GM21737 (cell line): ENCODE measurements around the gene FHDC1.

Experiments
- ATAC-seq: cut with Tn5 transposase; IDR thresholded peaks from one replicate; pipeline ENCODE4 v1.9.1; 2021; ENCODE audit warnings: mild to moderate bottlenecking, moderate library complexity; ENCODE audit not compliant: unreplicated experiment

FHDC1 gene

GRCh38 chr4:153002110-153002509, 66.0 kb downstream of the FHDC1 start:
- ATAC-seq, result no peak

DNA sequence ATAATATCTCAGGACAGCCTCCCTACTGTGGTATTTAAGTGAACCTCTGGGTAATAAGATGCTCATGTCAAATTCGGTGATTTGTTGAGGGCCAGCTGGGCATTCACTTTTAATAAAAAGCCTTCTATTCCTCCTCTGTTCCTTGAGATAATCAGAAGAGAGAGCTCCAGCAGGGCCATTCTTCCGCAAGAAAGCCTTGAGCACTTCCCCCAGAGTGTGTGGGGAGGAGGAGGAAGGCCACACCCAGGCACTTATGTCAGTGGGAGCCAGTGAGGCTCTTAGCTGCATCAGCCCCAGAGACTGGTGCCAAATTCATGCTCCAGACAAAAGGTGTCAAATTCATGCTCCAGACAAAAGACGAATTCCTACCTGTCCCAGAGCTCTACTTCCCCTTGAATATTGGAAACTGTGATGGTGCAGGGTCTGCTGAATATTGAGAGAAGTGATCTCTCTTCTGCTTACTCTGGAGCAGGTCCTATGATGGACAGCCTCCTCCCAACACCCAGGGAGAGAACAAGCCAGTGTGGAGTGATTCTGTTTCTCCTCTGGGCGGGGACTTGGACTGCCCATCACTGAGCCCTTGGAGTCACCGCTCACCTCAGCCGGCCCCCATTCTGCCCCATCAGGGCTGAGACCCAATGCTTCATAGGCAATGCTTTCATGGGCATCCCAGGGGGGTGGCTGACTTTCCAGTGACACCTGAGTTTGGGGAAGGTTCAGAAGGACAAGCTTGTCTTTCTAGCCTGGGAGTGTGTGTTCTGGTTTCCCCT, 68.1 kb downstream of the FHDC1 start:
- no peak for ATAC-seq

DNA sequence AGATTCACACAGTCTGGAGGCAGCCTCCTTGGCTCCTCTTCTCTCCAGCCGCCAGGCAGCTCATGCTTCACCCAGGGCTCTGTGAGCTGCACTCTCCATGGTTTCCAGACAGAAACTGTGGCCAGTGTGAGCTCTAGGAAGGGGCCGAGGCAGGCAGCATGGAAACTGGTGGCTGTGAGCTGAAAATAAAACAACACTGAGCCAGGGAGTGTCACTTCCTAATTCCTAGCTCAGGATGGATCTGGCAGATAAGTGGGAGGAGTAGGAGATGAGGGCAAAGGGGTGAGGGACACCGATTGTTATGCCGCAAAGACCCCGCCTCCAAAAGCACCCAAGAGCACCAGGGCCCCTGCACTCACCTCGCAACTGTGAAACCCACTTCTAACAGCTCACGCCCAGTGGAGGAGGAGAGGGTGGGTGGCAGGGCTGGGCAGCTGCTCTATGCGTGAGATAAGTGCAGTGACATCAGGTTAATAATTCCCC, 69.8 kb downstream of the FHDC1 start:
- ATAC-seq, result no peak

GRCh38 chr4:153008578-153009199, 72.6 kb downstream of the FHDC1 start:
- ATAC-seq, result peak; percentile 88

DNA sequence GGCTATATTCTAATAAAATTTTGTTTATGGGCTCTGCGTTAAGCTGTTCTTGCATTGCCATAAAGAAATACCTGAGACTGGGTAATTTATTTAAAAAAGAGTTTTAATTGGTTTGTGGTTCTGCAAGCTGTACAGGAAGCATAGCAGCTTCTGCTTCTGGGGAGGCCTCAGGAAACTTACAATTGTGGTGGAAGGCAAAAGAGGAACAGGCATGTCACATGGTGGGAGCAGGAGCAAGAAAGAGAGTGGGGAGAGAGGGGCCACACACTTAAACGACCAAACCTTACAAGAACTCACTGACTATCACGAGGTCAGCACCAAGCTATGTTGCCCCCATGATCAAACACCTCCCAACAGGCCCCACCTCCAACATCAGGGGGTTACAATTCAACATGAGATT, 74.0 kb downstream of the FHDC1 start:
- ATAC-seq, result no peak

- ATAC-seq, result no peak
Measured at GRCh38 chr4:153013202-153013977, 77.3 kb downstream of the FHDC1 start.

DNA sequence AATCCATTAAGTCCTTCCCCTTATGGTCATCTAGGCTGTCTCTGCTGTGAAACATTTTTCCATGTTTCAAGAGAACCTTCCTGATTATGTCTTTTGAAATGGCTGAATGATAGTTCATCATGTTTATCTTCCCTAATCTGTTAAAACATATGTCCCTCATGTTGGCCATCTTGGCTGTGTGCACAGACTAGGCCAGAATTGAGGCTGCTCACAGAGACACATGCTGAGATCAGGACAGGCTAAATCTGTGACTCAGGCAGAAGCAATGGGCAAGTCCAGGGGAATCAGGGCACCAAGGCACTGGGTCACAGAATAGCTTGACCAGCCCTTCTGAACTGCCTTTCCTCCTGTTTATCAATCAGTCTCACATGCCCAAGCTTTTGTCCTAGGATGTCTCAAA, 78.3 kb downstream of the FHDC1 start:
- no peak for ATAC-seq

GRCh38 chr4:153016592-153016991, 80.5 kb downstream of the FHDC1 start:
- ATAC-seq, result no peak

DNA sequence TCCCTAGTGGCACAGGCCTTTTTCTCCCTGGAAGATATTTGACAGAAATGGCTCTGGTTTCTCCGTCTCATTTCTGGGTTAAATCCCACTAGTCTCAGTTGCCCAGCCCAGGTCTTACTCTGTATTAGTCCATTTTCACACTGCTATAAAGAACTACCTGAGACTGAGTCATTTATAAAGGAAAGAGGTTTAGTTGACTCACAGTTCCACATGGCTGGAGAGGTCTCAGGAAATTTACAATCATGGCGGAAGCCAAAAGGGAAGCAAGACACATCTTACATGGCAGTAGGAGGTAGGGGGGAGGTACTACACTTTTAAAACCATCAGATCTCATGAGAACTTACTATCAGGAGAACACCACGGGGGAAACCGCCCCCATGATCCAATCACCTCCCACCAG, 81.9 kb downstream of the FHDC1 start:
- no peak for ATAC-seq

DNA sequence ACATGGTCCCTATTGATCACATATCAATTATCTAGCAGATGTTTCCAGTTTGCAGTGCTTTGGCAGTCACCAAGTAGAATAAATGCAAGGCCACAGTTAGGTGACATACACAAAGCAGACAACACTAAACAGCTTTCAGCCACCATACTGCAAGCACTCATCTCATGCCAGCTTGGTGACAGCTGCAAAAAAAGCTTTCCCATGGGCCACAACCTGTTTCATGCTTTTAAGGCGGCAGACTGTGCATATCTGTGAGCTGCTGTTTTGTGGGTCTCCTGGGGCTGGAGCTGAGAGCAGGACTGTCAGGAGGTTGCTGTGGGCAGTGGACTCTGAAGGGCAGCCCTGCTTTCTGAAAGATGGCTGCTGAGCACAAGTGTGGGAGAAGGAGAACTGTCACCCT, 82.6 kb downstream of the FHDC1 start:
- no peak for ATAC-seq

DNA sequence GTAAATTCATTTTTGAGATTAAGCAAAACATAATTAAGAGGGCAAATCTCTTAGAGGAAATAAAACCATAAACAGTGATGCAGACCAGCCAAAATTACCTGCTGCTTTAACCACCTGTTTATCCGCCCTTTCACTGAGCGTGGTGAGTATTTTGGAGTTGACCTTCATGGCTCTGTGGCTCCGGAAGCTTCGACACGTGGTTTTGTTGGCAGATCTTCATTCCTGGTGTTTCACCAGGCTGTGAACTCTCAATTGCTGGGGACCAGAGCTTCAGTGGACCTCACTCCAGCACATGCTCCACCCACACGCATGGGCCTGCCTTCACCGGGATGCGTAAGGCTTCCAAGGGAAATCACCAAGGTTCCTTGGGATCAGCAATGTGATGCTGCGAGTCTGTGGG, 83.8 kb downstream of the FHDC1 start:
- no peak for ATAC-seq

DNA sequence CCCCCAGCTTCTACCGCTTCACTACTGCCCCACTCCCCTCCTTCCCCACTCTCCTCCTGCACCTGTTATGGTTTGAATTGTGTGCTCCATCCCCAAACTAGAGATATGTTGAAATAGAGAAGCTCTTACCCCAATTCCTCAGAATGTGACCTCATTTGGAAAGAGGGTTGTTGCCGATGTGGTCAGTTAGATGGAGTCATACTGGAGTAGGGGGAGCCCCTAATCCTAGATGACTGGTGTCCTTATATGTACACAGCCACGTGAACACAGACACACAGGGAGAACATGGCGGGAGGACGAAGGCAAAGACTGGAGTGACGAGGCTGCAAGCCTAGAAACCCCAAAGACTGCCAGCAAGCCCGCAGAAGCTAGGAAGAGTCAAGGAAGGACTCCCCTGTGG, 84.3 kb downstream of the FHDC1 start:
- ATAC-seq, result no peak

DNA sequence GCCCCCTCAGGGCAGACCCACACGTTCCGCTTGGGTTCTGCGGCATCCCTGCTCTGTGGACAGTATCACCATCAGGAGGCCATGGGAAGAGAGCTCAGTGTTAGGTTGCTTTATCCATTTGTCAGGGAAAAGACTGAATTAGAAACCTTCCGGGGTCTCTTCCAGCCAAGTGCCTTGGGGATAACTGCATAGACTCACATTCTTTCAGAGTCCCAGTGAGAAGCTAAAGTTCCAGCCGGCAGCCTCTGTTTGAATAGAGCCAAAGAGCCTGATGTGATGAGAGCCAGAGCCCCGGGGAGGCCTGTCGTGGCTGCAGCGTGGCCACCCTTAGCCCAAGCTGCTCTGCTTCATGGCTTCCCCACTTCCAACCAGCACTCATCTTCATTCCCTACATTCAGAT, 85.2 kb downstream of the FHDC1 start:
- ATAC-seq, result no peak

- ATAC-seq, result no peak
Measured at GRCh38 chr4:153022241-153022715, 86.2 kb downstream of the FHDC1 start.

- no peak for ATAC-seq
Measured at GRCh38 chr4:153023139-153023538, 87.0 kb downstream of the FHDC1 start.

DNA sequence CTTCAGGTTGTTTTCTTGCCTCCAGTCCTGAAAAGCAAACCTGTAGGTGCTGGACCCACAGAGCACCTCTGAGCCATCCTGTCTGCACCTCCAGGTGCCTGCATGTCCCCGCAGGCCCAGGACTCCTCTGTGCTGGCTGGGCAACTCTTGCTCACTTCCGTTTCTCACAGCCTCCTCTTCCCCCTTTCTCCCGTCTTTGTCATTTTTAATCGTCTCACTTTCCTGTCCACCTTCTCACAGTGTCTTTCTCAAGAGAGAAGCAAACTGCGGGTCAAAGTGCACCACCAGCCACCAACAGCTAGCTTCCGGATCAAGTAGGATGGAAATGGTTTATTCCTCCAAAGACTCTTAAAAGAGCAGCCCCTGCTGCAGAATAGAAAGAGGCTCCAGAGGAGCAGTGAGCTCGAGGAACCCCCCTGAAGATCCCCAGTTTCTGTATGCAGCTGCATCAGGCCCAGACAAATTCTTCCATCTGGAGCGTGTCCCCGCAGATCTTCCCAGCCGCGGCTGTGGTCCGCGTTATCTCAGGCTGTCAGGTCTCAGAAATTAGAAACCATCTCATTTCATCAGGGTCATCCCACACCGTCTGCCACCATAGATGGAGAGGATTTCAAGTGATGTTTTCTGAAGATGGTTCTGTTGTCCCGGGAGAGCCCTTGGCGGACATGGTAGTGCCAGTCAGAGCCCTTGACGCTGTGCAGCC, 87.7 kb downstream of the FHDC1 start:
- ATAC-seq, result no peak

DNA sequence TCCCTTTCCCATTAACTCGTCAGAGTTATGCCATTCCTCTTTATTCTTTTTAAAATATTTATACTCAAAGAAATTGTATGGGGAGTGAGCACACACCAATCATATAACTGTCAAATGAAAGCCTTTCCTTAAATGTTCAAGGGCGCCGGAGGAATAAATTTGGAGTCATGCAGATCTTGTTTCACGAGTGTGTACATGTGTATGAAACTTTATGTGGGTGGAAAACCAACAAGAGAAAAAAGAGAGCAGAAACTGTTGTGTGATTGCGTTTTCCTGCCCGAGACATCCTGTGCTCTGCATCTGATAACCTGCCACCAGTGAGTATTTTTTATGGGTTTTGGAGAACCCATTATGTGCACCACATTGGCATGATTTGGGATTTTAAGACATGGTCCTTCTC, 88.3 kb downstream of the FHDC1 start:
- no peak for ATAC-seq

DNA sequence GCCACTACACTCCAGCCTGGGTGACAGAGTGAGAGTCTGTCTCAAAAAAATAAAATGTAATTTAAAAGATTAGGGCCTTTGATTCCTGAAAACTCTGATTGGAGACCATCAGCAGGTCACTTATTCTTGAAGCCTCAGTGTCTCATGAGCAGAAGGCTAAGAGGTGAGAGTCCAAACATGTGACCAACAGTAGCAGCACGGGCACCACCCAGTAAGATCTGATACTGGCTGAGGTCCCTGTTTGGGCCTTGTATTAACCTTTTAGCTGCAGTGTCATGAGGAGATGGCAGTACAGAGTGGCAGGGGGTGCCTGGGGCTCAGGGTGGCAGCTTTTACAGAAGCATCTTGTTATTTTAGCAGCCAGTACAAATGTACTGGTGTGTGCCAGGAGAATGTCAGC, 89.3 kb downstream of the FHDC1 start:
- ATAC-seq, result no peak

DNA sequence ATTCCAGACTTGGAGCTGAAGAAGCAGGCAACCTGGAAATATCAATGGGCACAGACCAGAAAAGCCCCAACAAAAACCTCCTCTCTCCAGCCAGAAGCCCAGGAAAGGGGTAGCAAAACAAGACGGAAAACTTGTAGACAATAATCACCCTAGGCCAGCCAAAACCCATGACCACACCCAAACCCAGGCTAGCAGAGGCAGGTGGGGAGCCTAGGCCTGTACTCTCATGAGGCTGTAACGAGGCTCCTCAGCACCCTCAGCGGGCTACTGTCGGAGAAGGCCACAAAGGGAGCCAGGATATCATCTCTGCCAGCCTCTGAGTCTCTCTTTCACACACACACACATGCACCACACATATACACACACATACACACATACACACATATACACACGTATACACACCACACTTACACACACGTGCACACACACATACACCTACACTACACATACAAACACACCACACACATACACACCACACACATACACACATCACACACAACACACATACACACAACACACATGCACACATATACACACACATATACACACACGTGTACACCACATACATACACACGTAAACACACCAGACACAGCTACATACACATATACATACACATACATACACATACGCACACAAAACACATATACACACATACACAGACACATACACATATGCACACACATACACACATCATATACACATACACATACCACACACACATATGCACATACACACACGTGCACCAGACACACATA, 90.6 kb downstream of the FHDC1 start:
- ATAC-seq, result no peak

DNA sequence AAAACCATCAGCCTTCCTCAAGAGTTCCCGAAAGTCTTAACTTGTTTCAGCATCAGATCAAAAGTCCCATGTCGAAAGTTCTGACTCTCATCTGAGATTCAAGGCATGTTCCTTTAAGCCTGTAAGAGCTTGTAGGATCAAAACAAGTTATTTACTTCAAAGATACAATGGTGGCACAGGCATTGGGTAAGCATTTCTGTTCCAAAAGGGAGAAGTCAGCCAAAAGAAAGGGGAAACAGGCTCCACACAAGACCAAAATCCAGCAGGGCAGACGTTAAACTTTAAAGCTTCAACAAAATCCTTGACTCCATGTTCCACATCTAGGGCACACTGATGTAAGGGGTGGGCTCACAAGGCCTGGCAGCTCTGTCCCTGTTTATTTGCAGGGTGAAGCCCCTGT, 91.7 kb downstream of the FHDC1 start:
- ATAC-seq, result no peak
